ENCODE results near the gene STRIP2.
"Not testable (repeated sequence)": the region's sequence is repeated elsewhere in the genome, so short reads cannot be mapped to it uniquely, and the experiment has no call there.

STRIP2 gene

GRCh38 chr7:129394982-129395914 lies 39.0 kb upstream of the STRIP2 start:
- no peaks in the 10 kb centered on the region for H3K4me1 ChIP-seq (ENCODE audit: control insufficient read depth, insufficient read depth, low read length)
- H3K36me3 ChIP-seq (ENCODE audit: control insufficient read depth, insufficient read depth, low read length) = peaks cover 21% of the 10 kb centered on the region
- no peaks in the 10 kb centered on the region for H3K9me3 ChIP-seq (ENCODE audit: control insufficient read depth, insufficient read depth, low read length)
- H3K4me3 ChIP-seq (ENCODE audit: low read depth, low read length) = no peak overlapping the region
- H3K27ac ChIP-seq (ENCODE audit: low read depth, low read length) = no peak overlapping the region
- no peaks in the 10 kb centered on the region for H3K27me3 ChIP-seq (ENCODE audit: control insufficient read depth, insufficient read depth, low read length)
- no peak overlapping the region for H3K9ac ChIP-seq (ENCODE audit: low read depth, low read length)

DNA sequence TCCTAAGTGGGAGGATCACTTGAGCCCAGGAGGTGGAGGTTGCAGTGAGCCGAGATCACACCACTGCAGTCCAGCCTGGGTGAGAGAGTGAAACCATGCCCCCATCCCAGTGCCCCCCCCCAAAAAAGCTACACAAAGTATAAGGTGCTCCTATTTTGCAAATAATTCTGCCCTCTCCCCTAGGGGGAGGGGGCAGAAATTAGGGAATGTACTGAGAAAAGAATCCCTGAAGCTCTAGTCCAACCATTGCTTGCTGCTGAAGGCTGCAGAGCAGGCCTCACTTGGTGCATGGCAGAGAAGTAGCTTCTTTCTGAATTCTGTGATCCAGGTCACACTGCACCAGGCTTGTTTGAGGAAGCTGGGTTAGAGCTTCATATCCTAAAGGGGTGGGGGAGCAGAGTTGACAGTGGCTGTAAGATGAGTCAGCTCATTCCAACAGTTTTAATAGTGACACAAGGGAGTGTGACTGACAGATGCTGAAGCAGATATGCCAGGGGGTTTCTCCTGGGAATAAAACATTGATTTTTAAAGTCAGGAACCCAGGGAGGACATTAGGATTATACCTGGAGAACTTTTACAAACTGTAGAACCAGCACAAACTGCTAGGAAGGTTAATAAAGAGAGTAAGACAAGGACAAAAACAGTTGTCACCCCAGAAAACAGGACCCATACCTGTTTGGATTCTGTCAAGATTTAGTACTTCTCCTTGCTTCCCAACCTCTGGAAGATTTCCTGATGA lies 32.8 kb upstream of the STRIP2 start:
- Histone ChIP-seq H3K4me3 (ENCODE audit: low read depth, low read length) (no peak overlapping the region), H3K4me1 (ENCODE audit: control insufficient read depth, insufficient read depth, low read length) (peaks cover 11% of the 10 kb centered on the region), H3K27me3 (ENCODE audit: control insufficient read depth, insufficient read depth, low read length) (no peaks in the 10 kb centered on the region), H3K27ac (ENCODE audit: low read depth, low read length) (no peak overlapping the region), H3K9me3 (ENCODE audit: control insufficient read depth, insufficient read depth, low read length) (no peaks in the 10 kb centered on the region), H3K9ac (ENCODE audit: low read depth, low read length) (no peak overlapping the region), H3K36me3 (ENCODE audit: control insufficient read depth, insufficient read depth, low read length) (peaks cover 26% of the 10 kb centered on the region)

DNA sequence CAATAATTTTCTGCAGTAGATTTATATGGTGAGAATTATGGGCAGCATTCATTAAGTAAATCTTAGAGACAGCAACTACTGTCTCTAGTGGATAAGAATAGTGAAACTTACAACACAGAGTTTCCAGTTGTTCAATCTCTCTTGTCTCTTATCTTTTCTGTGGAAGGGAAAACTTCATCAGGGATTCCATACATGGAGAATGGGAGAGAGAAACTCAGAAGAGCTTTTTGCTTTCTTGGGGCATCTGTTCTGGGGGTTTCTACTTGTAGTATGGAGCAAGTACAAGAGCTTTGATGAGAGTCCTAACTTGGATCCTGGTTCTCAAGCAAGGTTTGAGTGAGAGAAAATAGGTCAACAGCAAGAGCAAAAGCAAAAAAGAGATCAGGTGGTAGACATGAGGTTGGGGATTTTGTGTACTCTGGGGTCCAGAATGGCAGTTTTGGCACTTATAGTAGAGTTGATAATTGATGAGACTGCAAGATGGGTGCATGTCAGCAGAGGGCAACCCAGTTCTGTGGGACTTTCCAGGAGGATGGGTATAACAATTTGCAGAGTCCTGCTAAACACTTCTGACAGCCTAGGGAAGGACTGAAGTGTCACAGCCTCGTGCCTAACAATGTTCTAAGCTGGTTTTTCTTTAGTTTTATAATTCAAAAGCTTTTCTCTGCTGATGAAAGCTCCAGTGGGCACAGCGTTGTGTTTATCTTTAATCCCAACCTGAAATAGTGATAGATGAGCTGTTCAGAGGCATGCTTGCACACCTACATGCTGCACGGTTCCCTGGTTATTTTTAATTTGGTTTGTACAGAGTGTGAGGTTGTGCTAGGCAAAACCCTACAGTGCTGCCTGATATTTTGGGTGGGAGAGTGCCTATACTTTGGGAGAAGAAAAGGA lies 32.0 kb upstream of the STRIP2 start:
- no peaks in the 10 kb centered on the region for H3K9me3 ChIP-seq (ENCODE audit: control insufficient read depth, insufficient read depth, low read length)
- H3K9ac ChIP-seq (ENCODE audit: low read depth, low read length) = no peak overlapping the region
- no peaks in the 10 kb centered on the region for H3K27me3 ChIP-seq (ENCODE audit: control insufficient read depth, insufficient read depth, low read length)
- peaks cover 11% of the 10 kb centered on the region for H3K4me1 ChIP-seq (ENCODE audit: control insufficient read depth, insufficient read depth, low read length)
- peaks cover 31% of the 10 kb centered on the region for H3K36me3 ChIP-seq (ENCODE audit: control insufficient read depth, insufficient read depth, low read length)
- H3K4me3 ChIP-seq (ENCODE audit: low read depth, low read length) = no peak overlapping the region
- peak overlapping the region; percentile 4 for H3K27ac ChIP-seq (ENCODE audit: low read depth, low read length)

DNA sequence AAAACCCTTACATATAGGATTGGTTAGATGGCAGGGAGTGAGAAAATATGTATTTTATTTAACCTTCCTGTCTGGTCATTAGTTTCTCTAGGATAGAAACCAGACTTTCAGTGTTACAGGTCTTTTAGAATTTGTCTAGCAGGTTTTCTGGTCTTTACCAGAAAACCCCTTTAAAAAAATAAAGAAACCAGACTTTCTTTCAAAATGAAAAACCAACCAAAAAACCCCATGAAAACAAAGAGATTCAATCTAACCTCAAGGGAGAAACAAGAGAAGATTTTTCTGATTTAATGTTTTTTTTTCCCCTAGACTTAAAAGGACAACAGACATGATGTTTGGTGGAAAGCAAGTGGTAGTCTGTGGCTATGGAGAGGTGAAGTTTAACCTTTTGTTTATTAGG lies 28.7 kb upstream of the STRIP2 start:
- H3K36me3 ChIP-seq (ENCODE audit: control insufficient read depth, insufficient read depth, low read length) = peaks cover 37% of the 10 kb centered on the region
- no peaks in the 10 kb centered on the region for H3K9me3 ChIP-seq (ENCODE audit: control insufficient read depth, insufficient read depth, low read length)
- H3K4me1 ChIP-seq (ENCODE audit: control insufficient read depth, insufficient read depth, low read length) = peaks cover 11% of the 10 kb centered on the region
- no peak overlapping the region for H3K27ac ChIP-seq (ENCODE audit: low read depth, low read length)
- H3K9ac ChIP-seq (ENCODE audit: low read depth, low read length) = no peak overlapping the region
- H3K4me3 ChIP-seq (ENCODE audit: low read depth, low read length) = no peak overlapping the region
- H3K27me3 ChIP-seq (ENCODE audit: control insufficient read depth, insufficient read depth, low read length) = no peaks in the 10 kb centered on the region

- H3K27me3 ChIP-seq (ENCODE audit: control insufficient read depth, insufficient read depth, low read length); H3K4me3 ChIP-seq (ENCODE audit: low read depth, low read length); H3K9ac ChIP-seq (ENCODE audit: low read depth, low read length); H3K27ac ChIP-seq (ENCODE audit: low read depth, low read length); H3K9me3 ChIP-seq (ENCODE audit: control insufficient read depth, insufficient read depth, low read length); H3K4me1 ChIP-seq (ENCODE audit: control insufficient read depth, insufficient read depth, low read length): not testable (repeated sequence)
- H3K36me3 ChIP-seq (ENCODE audit: control insufficient read depth, insufficient read depth, low read length) = peaks cover 34% of the 10 kb centered on the region
Observed at GRCh38 chr7:129410238-129410637, 24.0 kb upstream of the STRIP2 start.

- Histone ChIP-seq H3K27me3 (ENCODE audit: control insufficient read depth, insufficient read depth, low read length) (no peaks in the 10 kb centered on the region), H3K36me3 (ENCODE audit: control insufficient read depth, insufficient read depth, low read length) (peaks cover 22% of the 10 kb centered on the region; the same call in 1 of the 2 replicates), H3K27ac (ENCODE audit: low read depth, low read length) (no peak overlapping the region), H3K9me3 (ENCODE audit: control insufficient read depth, insufficient read depth, low read length) (no peaks in the 10 kb centered on the region), H3K9ac (ENCODE audit: low read depth, low read length) (no peak overlapping the region), H3K4me3 (ENCODE audit: low read depth, low read length) (no peak overlapping the region), H3K4me1 (ENCODE audit: control insufficient read depth, insufficient read depth, low read length) (no peaks in the 10 kb centered on the region)
Observed at GRCh38 chr7:129412501-129412900, 21.7 kb upstream of the STRIP2 start.

GRCh38 chr7:129417073-129417472 lies 17.2 kb upstream of the STRIP2 start:
- H3K27ac ChIP-seq (ENCODE audit: low read depth, low read length) = no peak overlapping the region
- peaks cover 8% of the 10 kb centered on the region; the same call in 1 of the 2 replicates for H3K36me3 ChIP-seq (ENCODE audit: control insufficient read depth, insufficient read depth, low read length)
- H3K4me3 ChIP-seq (ENCODE audit: low read depth, low read length) = no peak overlapping the region
- no peaks in the 10 kb centered on the region for H3K4me1 ChIP-seq (ENCODE audit: control insufficient read depth, insufficient read depth, low read length)
- no peaks in the 10 kb centered on the region for H3K27me3 ChIP-seq (ENCODE audit: control insufficient read depth, insufficient read depth, low read length)
- H3K9me3 ChIP-seq (ENCODE audit: control insufficient read depth, insufficient read depth, low read length) = no peaks in the 10 kb centered on the region
- H3K9ac ChIP-seq (ENCODE audit: low read depth, low read length) = no peak overlapping the region

GRCh38 chr7:129421717-129422250 lies 12.4 kb upstream of the STRIP2 start:
- Histone ChIP-seq H3K4me3 (ENCODE audit: low read depth, low read length) (no peak overlapping the region), H3K36me3 (ENCODE audit: control insufficient read depth, insufficient read depth, low read length) (peaks cover 37% of the 10 kb centered on the region), H3K9ac (ENCODE audit: low read depth, low read length) (no peak overlapping the region), H3K9me3 (ENCODE audit: control insufficient read depth, insufficient read depth, low read length) (no peaks in the 10 kb centered on the region), H3K4me1 (ENCODE audit: control insufficient read depth, insufficient read depth, low read length) (no peaks in the 10 kb centered on the region), H3K27ac (ENCODE audit: low read depth, low read length) (no peak overlapping the region), H3K27me3 (ENCODE audit: control insufficient read depth, insufficient read depth, low read length) (no peaks in the 10 kb centered on the region)

- Histone ChIP-seq H3K27ac (ENCODE audit: low read depth, low read length) (no peak overlapping the region), H3K4me1 (ENCODE audit: control insufficient read depth, insufficient read depth, low read length) (no peaks in the 10 kb centered on the region), H3K9ac (ENCODE audit: low read depth, low read length) (no peak overlapping the region), H3K27me3 (ENCODE audit: control insufficient read depth, insufficient read depth, low read length) (no peaks in the 10 kb centered on the region), H3K4me3 (ENCODE audit: low read depth, low read length) (no peak overlapping the region), H3K36me3 (ENCODE audit: control insufficient read depth, insufficient read depth, low read length) (peaks cover 45% of the 10 kb centered on the region), H3K9me3 (ENCODE audit: control insufficient read depth, insufficient read depth, low read length) (no peaks in the 10 kb centered on the region)
Observed at GRCh38 chr7:129422727-129423126, 11.5 kb upstream of the STRIP2 start.

GRCh38 chr7:129423700-129424410 lies 10.4 kb upstream of the STRIP2 start:
- H3K27me3 ChIP-seq (ENCODE audit: control insufficient read depth, insufficient read depth, low read length) = no peaks in the 10 kb centered on the region
- H3K36me3 ChIP-seq (ENCODE audit: control insufficient read depth, insufficient read depth, low read length) = peaks cover 45% of the 10 kb centered on the region
- no peak overlapping the region for H3K4me3 ChIP-seq (ENCODE audit: low read depth, low read length)
- H3K4me1 ChIP-seq (ENCODE audit: control insufficient read depth, insufficient read depth, low read length) = no peaks in the 10 kb centered on the region
- H3K27ac ChIP-seq (ENCODE audit: low read depth, low read length) = no peak overlapping the region
- H3K9me3 ChIP-seq (ENCODE audit: control insufficient read depth, insufficient read depth, low read length) = no peaks in the 10 kb centered on the region
- no peak overlapping the region for H3K9ac ChIP-seq (ENCODE audit: low read depth, low read length)
